Fibroblast of upper back skin (primary cell): Measurements from ENCODE around the gene CORO2B.

Source experiments
- DNase-seq: peaks from one replicate; pipeline ENCODE4 v3.0.0-alpha.2; 2013

CORO2B gene

DNA sequence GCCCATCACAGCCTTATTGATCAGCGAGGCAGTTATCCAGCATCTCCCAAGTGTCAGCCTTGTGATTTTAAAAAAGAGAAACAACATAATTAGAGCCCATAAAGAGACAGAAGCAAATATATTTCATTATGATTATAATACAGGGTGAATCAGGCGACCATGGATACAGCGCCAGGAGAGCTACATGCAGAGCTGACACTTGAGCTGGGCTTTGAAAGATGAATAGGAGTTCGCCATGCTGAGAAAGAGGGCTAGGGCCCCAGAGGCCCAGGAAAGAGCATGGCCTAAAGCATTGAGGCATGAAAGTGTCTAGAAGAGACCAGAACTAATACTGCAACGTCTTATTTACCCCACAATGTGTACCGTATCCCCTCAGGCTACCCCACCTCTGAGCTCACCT, 4.2 kb upstream of the CORO2B start:
- DNase-seq: no peak

DNA sequence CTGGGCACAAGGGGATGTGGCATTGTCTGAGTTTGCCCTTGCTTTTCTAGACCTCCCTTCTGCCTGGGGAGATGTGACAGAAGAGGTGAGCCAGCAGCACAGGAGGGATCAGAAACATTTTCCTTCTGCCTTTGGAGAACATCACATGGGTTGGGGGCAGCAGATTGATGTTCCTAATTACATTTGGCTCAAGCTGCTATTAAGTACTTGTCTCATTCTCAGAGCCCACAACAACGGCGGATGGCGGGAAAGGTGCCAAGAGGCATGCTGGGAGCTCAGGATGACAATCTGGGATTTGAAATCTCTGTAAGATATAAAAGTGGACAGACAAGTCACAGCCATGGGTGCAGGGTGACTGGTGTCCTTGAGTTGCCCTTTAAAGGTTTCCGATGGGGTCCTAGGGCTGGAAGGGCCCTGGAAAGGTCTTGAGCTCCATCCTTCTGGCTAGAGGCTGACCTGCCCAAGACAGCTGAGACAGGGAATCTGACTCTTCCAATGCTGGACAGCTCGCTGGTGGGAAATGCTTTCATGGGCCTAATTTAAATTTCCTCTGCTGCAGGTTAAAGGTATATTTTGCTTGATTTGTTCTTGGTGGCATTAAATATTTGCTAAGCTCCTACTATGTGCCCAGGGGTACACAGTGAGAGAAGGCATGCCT, 2.4 kb upstream of the CORO2B start:
- no peak for DNase-seq

DNA sequence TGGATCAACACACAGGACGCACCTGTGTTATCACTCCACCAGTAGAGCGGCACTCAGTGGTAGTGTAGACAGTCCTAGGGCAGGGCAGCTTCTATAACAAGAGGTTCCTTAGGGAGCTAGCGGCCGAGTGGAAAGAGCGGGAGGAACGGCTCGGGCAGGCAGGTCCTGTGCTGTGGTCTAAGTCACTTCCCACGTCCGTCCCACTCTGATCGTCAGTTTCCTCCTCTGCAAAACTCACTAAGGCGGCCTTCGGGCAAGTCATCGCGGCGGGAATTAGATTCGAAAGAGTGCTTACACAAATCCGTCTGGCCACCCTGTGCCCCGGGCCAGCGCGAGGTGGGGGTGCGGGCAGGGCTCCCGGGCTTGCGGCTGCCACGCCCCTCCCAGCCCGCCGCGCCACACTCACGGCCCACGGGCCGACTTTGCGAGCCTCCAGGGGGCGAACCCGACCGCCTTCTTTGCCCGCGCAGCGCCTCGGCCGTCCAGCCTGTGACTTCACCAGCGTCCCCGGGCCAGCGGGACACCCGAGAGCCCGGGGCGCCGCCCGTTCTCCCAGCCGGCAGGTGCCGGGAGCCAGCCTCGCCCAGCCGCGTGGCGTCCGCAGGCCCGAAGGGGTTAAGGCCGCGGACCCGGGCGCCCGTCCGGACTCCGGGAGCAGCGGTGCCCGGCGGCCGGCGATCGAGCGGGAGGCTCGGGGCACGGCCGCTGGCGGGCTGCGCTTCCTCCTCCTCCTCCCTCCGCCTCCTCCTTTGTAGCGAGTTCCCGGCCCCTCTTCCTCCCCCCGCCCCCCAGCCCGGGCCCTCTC, 416 bp upstream of the CORO2B start:
- DNase-seq: peak; percentile 50

DNA sequence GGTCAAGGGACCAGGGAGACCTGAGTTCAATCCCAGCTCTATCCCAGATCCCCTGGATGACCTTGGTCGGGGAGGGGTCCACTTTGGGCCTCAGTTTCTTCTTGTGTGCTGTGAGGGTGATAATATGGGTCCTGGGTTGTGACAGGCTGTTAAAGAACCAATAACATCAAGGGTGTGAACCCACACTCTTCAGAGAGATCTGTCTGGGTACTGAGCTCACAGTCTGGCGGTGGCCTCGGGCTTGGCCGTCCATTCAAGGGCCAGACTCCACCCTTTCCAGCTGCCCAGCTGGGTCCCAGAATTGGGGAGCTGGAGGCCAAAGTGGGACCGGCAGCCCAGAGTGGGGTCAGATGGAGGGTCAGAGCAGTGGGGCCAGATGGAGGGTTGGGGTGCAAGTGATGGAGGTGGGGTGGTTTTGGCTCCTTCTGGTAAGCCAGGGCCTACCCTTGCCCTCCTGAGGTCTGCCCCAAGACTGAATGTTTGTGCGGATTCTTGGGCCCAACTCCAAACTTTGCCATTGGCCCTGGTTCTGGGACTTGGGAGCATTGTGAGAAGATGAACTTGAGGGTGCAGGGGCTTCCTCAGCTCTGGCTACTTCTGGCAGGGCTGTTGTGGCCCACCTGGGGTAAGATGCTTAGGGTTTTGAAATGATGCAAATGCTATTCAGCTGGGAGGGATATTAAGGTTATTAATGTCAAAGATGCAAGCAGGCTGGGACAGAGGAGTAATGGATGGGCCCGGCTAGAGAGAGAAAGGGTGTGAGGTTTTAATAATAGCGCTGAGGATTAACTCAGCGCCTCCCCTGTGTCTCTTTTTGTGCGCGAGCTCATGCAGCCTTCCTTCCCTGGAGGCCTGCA, 1.5 kb downstream of the CORO2B start:
- no peak for DNase-seq

DNA sequence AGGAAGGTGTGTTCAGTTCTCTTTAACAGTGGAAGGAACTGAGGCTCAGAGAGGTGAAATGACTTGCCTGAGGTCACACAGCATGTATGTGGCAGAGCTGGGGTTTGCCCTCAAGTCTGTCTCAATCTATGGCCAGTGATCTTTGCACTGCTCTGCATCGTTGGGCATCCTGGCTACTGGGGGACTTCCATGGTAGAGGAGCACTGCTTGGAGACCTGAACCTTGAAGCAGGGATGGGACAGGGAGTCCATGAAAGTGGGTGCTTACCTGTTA, 2.0 kb downstream of the CORO2B start:
- no peak for DNase-seq

DNA sequence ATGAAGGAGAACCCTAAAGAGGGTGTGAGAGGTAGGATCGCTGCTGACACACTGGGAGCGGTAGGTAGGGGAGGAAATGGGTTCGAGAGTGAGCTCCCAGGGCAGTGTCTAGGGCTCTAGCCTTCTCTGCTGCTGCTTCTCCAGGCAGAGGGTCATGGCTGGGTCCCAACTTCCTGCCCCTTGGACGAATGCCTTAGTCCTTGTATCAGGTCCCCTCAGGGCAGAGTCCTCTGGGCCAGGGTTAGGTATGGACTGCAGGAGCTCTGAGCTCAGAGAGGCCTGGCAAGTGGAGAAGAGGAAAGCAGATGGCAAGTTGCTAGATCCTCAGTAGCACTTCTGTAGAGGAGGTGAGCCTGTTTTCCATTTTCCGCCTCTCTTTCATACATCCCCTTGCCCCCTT, 2.9 kb downstream of the CORO2B start:
- DNase-seq: no peak

DNA sequence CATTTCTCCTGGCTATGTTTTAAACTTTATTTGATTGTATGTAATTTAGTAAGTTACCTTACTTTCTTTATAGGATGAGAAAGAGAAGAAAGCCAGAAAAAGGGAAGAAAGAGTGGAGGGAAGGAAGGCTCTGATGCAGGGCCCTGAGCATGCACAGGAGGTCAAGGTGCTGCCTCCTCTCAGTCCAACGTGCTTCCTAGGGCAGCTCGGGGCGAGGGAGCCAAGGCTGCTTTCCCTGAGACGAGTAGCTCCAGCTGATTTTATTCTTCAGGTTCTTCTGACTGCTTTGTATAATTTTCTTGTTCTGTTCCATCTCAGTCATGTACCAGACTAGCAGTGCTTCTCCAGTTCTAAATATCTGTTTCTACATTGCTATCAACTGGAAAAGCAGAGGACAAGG, 3.4 kb downstream of the CORO2B start:
- DNase-seq: no peak

DNA sequence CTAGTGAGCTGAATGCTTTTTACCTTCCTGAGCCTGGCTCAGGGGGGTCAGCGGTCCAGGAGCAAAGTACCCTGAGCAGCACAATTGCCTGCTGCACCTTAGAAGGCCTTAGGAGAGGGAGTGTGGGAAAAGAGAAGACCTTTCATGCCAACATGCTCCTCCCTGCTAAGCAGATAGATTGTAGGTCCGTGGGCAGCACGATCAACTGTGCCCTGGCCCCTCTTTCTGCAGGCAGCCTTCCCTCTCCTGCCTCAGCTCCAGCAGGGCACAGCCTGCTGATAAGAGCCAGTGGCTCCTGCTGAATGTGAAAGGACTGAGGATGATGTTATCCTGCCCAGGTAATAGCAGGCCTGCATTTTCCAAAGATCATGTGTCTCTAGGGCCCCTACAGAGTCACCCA, 4.1 kb downstream of the CORO2B start:
- no peak for DNase-seq

DNA sequence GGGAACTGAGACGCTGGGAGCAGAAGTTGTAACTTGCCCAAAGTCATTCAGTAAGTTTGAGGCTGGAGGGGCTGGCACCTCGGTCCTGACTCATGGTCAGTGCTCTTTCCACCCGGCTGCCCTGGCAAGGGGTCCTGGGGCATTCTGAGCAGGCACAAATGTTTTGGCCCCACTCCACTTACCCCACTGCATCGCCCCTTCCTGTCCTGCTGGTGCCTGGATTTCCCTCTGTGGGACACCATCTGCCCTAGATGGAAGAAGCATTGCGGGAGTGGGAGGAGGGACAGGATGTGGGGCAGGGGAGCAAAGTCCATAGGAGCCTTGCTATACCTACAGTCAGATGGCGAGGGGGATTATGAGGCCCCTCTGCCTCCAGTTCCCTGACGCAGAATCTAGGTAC, 4.5 kb downstream of the CORO2B start:
- no peak for DNase-seq

DNA sequence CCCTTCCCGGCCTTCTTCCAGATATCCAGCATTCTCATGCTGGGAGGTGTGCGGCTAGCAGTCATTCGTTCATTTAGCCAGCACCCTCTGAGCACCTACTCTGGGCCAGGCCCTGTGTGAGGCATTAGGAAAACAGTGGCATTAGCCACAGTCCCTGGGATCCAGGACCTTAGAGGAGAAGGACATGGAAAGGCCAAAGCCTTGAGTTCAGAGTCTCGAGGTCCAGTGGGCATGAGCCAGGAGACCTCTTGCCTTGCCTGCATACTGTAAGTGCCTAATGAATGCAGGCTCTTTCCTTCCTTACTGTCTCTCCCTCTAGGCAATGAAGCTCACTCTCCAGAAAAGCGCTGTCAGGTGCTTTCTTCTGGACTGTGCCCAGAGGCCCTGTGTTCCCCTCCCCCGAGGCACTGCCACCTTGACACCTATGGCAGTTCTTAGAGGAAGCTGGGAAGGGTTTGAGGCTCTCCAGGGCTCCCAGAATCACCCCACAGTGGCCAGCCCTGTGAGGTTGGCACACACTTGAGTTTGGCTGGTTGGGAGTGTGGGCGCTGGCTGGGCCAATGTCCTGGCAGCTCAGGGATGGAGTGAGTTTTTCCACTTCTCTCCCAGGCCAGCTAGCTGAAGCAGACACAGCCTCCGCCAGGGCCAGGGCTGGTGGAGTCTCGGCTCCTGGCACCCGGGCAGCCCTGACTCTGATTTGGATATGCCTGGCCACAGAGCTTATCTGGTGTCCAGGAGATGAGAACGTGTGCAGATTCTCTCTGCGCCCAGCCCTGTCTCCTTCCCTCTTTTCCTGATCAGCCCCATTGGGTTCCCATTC, 5.4 kb downstream of the CORO2B start:
- no peak for DNase-seq

DNA sequence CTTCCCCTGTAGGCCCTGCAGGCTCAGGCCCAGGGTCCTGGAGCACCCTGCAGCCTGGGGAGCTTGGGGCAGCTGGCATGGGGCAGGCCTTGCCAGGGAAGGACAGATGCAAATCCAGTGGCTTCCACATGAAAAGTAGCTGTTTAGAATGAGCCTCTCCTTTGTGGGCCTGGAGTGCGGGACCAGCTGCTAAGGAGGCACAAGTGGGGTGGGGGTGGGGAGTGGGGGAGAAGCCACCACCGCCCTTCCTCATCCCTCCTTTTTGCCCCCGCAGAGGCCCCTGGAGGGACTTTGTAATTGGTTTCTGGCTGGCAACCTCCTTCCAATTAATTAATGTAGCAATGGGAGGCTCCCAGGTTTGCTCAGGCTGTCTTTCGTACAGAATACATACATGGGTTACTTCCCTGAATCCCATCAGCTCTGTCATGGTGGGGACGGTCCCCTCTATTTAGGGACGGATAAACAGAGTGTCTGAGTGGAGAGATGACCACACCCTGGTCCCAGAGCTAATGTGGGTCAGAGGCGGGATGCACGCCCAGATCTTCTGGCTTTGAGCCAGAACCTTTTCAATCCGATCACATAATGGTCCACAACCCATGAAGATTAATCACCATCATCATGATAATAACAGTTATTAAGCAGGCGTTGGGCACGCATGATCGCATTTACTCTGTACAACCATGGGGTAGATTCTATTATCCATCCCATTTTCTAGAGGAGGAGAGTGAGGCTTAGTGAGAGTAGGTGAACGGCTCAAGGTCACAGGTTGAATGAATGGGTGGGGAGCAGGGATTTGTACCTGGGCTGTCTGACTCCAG, 6.2 kb downstream of the CORO2B start:
- no peak for DNase-seq

DNA sequence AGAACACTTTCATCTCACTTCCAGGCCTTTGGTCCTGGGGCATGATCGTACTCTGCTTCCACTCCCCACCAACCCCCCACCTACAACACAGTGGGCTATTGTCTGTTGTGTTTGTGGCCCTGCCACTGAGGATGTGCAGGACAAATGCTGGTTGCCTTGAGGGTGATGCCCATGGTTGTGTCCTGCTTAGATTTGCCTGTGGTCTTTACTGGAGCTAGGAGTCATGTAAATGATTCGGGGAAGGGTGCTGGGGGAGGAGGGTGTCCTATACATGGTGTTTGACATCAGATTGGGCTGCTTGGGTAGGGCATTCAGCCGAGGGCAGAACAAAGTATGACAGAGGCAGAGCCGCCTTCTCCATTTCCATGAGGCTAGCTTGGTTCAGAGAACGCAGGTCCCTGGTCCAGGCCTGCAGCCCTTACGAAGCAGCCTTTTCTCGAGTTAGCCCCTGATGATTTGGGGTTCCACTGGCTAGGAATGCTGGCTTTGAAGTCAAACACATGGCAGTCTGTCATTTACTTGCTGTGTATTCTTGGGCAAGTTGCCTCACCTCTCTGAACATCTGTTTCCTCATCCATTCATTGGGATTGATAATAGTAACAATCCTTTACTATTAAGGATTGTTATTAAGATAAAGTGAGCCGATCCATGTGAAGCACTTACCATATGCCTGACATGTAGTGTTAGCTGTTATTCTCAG, 6.9 kb downstream of the CORO2B start:
- no peak for DNase-seq

DNA sequence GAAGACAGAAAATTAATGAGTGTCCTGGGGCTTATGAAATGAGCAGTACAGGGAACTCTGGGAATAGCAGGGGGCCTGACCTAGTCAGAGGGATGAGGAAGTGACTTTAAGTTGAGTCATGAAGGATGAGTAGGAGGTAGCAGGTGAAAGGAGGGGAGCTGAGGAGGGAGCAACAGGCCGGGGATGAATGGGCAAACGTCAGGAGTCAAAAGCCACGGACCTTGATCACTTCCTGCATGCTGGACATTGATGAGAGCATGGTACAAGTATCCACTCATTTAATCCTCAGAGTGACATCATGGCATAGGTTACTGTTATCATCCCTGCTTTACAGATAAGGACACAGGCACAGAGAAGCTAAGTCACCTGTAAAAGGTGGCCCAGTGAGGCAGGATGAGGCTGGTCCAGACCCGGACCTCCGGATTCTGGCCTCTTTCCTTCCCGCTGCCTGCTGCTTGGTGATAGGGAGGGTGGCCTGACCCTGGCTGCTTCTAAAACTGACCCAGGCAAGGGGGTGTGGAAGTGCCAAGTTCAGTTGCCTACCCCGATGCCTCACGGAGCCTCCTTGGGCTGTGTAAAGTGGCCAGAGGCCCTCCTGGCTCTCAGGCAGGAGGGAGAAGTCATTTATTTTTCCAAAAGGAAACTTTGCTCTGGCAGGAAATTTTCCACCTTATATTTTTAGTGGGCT, 7.6 kb downstream of the CORO2B start:
- peak; percentile 74 for DNase-seq

DNA sequence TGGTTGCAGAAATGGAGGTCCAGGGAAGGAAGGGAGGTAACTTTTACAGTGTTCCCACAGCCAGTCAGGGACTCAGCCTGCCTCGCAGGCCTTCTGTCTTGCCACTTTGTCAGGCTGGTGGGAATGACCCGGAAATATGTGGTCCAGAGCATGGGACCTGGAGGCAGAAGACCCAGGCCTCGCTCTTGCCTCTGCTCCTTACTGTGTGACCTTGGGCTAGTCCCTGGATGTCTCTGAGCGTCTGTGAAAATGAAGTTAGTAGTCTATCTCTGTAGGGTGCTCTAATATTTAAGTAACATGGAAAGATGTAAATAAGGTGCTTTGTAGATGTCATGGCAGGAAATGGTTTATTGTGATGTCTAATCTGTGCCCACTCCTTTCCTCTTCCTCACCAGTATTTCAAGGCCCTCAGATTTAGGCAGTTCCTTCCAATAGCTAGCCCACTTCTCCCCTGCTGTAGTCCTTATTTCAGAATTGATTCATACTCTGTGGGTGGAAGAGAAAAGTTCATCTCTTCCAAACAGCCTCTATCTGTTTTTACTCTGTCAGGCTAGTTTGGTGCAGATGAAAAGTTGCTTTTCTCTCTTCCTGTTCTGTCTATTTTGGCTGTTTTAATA, 9.1 kb downstream of the CORO2B start:
- DNase-seq: no peak

DNA sequence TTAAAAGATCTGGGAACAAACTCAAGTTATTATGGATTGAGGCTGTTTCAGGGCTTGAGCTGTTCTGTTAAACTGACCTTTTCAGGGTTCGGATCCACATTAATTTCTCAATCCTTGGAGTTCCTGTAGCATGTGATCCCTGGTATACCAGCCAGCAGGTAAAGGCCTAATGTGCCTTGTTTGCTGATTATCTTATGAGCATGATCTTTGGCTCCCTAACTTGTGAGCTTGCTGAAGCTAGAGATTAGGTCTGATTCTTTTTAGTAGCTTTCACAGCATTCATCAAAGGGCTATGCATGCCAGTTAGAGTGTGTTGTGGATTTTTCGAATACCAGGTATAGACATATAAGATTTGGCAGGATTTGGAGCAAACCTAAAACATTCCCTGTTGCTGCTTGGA, 10.3 kb downstream of the CORO2B start:
- no peak for DNase-seq

DNA sequence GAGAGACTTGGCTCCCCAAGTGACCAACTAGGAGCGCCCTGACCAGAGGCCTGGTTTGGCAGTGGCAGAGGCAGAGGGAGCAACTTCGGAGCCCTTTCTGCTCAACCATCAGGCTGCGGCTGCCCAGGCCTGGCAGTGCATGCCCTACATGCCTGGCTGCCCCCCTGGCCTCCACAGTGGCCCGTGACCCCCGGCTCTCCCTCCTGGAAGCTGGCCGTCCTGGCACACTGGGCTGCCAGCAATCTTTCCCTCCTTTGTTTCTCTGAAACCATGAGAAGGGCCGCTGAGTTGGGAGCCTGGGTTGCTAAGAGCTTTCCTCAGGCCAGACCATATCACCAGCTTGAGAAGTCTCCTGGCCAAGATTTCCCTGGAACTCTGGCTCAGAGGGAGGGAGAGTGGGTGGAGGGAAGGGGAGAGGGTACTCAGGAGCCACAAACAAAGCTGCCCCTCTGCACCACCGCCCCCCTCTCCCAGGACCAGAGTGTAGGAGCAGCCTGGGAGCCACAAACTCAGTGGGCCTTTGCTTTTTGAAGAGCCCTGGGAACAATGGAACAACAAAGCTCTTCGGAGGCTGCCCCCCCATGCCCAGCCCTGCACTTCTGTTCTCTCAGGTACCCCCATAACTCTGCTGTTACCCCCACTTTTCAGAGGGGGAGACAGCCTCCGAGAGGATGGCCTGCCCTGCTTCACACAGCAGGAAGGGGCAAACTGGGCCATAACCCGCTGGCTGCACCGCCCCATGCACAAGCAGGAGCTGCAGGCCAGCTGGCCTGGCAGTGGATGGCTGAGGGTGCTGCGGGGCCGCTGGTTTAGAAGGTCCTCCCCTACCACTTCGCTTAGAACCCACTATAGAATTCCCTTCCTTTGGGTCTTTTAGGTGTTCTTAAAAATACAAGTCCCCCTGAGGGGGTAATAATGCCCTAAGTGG, 11.3 kb downstream of the CORO2B start:
- no peak for DNase-seq

DNA sequence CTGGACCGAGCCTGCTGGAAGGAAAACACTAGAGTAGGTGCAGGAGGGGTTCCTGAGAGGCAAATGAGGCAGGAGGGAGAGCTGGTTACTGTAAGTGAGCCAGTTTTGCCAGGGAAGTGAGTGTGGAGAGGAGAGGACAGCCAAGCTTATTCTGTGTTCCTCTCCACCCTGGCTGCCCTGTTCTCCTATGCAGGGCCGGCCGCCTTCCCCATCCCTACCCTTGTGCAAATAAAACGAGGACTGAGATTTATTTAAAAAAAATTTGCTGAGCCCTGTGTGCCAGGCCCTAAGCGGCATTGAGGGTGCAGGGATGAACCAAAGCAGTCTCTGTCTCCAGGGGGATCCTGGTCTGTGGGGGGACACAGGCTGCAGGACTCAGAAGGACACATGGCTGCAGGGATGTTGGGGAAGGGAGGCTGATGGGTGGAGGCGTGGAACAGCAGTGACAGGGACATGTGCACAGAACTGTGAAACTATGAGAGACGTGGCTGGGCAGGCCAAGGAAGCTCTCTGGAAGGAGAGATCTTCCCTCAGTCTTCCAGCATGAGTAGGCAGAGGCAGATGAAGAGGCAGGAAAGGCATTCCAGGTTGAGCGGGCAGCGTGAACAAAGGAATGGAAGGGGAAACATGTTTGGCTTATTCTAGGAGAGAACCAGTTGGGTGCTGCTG, 12.1 kb downstream of the CORO2B start:
- DNase-seq: no peak

DNA sequence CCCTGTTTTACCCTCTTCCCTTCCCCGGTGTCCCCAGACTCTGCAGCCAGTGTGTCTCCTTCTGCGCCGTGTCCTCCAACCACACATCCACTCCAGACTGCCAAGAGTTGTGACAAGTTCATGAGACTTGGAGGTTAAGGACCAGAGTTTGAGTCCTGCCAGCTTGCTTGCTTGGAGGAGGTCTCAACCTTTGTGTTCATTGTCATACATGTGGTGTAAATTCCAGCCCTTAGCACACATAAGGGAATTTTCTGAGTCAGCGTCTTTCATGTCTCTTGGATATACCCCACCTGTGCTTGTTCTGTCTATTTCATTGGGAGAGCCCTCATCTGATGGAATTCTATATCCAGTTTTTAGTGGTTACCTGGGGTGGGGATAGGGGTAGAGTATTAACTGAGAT, 13.3 kb downstream of the CORO2B start:
- DNase-seq: peak; percentile 47

DNA sequence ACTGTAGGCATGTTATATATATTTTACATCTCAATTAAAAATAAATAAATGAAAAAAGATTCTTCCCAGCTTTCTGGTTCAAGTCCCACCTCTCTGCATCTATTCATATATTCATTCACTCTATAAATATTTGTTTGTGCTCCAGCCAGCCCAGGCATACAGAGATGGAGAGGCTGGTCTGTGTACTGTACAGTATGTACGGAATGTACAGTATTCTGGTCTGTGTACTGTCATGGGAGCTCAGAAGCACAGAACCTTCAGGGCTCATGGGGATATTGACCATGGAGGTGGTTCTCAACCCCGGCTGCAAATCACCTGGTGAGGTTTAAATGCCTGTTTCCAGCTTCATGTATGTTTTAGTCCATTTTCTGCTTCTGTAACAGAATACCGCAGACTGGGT, 13.8 kb downstream of the CORO2B start:
- DNase-seq: no peak
